Endometrial microvascular endothelial cells (primary cell): Measurements from ENCODE around the gene SLC6A11. TPM values are rescaled to one million over a fixed set of nuclear protein-coding genes. Genes with fewer than 3 reads are reported as not detected.

Experiments
- in situ Hi-C: cut with HindIII; loops from 2 replicates; pipeline ENCODE4 v1.10.0; 2017; ENCODE audit warnings: low sequenced_read_pairs, low pct_unique_long_range_greater_than_20kb; ENCODE audit errors: inconsistent ontology term
- total RNA-seq: library from RNA; depleted of rRNA; stranded (reverse); fragments of >200 nt; gene quantifications from one replicate; pipeline ENCODE4 v1.2.3, GENCODE V29; 2015; ENCODE audit errors: inconsistent ontology term

Gene SLC6A11
- total RNA-seq, 1 donor from 2014 or later: not detected

DNA sequence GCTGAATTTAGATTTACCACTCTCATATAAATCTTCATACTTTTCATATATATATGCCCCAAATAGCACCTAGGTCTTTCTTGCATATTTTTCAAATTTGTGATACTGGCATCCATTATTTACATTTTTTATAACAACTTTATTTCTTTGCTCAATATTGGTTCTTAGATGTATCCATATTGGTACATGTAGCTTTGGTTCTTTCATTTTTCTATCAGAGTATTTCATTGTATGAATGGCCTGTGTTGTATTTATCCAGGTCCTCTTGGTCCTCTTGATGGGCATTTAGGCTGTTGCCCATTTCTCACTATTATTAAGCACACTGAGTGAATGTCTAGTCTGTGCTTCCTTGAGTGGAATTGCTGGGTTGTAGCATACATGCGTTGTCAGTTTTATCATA lies 8.4 kb downstream of the SLC6A11 start:
- in situ Hi-C loops: no loop called here

DNA sequence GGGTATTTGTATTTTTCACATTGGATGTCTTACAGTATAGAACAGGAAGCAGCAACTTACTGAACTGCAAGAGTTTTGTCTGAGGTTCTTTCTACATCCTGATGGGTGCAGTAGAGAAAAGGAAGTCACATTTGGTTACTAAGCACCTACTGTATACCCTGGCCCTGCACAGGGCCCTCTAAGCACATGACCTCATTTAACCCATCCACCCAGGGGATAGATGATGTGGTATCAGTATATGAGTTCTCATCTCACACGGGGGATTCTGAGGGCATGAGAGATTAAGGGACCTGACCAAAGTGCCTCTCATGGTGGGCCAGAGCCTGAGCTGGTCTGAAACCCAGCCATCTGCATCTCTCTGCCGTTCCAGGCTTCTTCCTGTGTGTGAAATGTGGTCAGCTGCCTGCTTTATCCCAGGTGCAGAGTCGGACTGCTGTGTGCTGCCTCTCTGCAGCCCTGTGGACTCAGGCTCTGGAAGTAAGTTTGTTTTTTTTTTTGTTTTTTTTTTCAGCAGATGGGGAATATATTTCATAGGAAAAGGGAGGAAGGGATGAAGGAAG lies 17.9 kb downstream of the SLC6A11 start:
- in situ Hi-C loops: no loop called here

DNA sequence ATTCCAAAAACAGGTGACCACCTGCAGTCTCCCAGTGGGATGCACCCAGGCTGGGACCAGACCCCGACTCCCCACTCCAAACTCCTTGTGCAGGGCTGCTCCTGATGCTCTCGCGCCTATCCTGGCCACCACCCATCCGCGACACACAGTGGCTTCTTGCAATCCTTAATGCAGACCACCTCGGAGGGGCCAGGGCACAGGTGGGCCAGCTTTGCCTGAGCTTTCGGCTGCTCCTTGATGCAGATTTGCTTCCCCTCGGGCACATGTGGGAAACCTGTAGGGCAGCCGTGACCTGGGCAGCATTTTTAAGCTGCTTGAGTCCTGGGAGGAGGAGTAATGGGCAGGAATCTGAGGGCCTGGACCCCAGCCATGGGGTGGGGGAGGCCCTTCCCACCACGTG lies 18.9 kb downstream of the SLC6A11 start:
- in situ Hi-C loops: no loop called here

DNA sequence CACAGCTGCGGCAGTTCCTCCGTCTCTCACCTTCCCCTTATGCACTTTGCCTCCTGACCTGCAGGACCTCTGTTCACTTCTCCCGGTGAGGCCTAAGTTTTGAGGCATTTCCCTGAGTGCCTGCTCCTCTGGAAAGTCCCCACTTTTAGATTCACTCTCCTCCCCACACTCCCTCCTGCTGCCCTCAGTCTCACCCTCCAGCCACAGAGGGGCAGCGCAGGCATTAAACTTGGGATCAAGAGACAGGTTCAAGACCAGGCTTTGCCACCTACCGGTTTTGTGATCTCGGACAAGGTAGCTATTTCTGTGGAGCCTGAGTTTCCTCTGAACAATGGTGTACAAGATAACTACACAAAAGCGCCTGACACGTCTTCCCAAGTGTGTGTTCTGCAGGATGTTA lies 19.4 kb downstream of the SLC6A11 start:
- in situ Hi-C loops: no loop called here

DNA sequence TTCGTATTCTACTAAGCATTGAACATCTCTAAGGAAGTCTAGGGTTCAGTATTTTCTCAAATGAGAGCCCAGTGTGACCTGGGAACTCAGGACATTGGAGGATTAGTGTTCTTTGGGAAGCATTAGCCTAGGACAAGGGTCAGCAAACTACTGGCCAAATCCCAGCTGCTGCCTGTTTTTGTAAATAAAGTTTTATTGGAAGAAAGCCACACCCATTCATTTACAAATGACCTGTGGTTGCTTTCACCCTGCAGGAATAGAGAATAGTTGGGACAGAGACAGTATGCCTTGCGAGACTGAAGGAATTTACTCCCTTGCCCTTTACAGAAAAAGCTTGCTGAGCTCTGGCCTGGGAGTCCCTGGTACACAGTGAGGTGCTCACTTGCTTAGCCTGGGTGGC lies 20.6 kb downstream of the SLC6A11 start:
- in situ Hi-C loops: no loop called here

DNA sequence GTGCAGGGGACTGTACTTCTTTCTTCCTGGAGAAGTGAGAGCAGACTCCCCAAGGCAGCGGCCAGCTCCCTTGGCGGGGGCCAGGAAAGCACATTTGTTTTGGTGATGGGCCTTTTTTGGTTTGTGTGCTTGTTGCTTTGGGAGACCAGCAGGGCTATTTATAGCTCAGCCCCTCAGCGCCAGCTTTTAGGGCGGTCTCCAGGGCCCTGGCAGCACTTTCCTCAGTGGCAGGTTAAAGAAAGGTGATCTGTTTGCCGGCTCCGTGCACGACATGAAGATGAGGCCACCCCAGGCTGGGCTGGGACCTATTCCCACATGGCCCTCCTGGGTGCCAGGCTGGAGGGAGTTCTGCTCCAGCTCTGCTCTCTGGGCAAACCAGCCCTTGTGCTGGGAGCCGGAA lies 21.8 kb downstream of the SLC6A11 start:
- in situ Hi-C loops: no loop called here

DNA sequence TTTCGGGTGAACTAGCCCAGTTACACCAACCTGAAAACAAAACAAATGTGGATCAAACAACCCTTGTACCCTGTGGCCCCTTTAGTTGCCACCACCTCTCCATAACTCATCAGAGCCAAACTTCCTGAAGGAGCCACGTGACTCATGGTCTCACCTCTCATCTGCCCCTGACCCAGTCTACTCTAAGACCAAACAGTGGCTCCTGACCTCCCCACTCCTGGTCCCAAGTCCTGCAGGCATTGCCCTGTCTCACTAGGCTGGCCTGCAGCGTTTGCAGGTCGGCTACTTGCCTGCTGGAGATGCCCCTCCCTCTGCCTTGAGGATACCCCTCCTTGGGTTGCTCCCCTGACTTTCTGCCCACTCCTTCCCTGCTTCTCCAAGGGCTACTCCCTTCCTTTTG lies 23.1 kb downstream of the SLC6A11 start:
- in situ Hi-C loops: no loop called here

DNA sequence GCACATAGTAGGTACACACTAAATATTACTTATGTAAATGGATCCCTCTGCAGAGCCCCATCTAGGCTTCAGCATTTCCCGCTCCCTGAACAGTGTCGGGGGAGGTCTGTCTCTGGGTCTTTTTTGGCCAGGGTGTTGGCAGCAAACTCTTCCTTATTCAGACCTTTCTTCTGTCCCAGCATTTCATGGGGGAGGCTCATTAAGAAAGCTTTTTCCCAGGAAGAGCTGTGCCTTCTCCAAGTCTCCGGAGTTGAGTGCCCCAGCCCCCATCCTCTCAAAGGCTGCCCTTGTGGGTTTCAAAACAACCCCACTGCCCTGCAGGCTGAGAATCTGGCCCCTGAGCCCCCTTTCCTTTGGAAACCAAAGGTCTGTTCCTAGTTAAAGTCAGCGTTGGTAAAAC lies 25.1 kb downstream of the SLC6A11 start:
- in situ Hi-C loops: no loop called here

DNA sequence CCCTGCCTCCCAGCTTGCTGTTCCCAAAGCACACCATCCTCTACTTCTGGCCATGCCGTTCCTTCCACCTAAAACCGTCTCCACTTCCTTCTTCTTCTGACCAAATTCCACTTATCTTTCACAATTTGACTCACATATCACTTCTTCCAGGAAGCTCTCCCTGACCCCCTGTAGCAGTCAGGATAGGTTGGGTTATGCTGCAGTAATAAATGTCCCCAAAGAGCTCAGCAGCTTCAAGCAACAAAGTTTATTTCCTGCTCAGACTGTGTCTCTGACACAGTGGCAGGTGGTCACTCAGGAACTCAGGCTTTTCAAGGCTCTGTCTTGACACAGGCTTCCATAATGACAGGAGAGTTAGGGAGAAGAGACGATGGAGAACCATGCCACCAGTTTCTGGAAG lies 27.4 kb downstream of the SLC6A11 start:
- in situ Hi-C loops: no loop called here

DNA sequence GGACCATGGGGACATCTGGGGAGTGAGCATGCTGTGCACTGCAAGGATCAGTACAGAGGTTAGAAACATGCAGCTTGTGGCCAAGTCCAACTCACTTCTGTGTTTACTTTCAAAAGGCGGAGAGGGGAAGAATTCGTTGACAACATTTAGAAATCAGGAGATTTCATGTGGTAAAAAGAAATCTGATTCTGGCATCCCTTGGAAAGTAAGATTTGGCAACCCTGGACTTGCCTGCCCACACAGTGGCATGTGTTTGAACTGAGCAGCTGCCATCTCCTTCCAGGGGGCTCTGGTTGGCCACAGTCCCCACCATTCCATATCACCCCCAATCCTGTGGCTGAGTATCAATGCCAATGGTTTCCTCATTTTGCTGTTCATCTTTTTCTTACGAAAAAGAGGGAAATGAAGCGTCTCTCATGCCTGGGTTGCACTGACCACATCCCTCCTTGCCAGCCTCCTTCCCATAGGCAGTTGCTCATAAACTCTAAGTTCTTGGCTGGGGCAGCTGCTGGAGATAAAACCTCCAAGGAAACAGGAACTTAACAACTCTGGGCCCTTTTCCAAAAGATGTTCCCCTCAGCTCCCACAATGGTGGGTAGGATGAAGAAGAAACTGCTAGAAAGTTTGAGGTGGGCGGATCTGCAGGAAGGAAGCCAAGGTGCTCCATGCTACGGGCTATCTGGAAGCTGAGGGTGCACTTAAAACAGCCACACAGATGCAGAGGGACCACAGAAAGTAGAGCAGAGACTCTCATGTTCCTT lies 29.2 kb downstream of the SLC6A11 start:
- in situ Hi-C loops: no loop called here

DNA sequence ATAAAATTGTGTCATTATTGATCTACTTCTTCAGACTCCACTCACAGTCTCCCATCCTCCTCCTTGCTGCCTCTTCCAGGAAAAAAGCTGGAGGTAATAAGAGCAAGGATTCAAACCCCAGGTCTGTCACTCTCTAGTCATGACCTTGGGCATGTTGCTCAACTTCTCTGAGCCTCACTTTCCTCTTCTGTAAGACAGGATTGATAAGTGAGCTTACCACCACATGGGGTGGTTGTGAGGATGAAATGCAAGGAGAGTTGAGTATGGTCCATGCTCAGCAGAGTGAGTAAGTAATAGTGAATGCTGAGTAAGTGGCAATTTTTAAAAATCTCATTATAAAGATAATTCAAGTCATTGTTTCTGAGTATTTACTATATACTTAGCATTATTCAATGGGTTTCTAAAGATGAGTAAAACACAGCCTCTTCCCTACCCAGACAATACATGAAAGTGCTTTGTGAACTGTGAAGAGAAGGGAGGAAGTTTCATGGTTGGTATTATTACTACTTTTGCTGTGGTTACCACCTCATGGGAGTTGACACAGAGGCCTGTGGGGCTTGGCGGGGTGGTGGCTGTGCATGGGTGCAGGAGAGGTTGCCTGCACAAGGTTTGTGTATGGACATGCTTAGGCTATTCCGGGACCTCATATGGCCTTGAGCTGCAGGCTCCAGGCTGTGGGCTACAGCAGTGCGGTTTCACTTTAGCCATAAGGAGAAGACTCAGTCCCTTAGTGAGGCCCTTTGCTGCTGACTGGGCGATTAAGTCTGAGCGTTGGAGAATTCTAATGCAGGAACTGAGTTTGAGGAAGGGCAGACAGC lies 30.0 kb downstream of the SLC6A11 start:
- in situ Hi-C loops: no loop called here

DNA sequence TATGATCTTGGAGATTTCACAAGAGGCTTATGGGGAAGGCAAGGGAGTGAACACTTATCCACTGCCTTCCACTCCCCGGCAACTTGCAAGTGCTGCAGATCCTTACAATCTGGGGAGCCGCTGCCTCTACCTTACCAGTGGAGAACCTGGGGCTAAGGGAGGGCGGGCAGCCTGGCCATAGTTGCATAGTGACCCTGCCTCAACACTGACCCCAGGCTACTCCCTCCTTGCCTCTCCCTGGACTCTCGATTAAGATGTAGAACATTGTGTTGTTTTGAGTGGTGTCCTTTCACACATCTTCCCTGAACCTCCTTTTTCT lies 30.6 kb downstream of the SLC6A11 start:
- in situ Hi-C loops: no loop called here

DNA sequence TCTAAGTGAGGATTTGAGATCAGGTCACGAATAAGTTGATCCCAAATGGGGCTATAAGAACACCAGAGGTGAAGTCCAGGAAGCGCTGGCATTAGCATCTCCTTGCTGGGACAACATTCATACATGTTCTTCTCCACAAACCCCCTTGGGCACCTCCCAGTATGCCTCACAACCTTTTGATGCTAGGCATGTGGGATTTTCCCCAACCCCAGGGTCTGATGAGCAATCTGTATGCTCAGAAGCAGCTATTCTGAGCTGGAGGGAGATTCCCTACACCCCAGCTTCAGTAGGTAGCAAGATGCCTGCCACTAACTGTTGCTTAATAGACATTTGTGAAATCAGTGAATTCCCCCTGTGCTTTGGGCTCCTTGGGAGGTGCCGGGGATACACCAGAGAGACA lies 32.2 kb downstream of the SLC6A11 start:
- in situ Hi-C loops: no loop called here

DNA sequence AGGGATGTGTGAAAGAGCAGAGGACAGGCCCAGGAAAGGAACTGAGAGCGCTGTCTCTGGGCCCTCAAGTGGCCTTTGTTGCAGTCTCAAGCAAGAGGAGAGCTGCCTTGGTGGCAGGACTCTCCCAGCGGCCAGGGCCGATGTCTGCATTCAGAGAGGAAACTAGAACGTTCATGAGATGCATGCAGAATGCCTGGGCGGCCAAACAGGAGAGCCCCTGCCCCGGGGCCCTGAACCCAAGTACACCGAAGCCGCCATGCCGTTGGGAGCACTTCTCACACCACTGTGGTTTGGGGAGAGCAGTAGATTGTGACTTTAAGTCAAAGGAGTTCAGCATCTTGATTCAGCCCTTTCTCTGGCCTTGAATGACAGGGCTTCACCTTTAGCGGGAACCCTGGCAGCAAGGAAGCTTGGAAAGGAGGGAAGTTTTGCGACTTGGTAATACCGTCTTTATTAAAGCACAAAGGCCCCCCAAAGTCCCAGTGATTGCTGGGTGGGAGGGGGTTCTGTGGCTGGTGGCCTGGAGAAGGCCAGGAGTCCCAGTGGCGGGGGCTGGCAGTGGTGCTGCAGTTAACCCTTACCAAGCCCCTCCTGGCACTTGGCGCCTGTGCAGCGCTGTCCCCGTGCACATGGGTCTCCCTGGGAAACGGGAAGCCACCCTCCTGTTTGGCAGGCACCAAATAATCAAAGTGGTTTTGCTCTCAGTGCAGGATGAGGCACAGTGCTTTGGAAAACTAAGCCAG lies 36.2 kb downstream of the SLC6A11 start:
- in situ Hi-C loops: no loop called here

DNA sequence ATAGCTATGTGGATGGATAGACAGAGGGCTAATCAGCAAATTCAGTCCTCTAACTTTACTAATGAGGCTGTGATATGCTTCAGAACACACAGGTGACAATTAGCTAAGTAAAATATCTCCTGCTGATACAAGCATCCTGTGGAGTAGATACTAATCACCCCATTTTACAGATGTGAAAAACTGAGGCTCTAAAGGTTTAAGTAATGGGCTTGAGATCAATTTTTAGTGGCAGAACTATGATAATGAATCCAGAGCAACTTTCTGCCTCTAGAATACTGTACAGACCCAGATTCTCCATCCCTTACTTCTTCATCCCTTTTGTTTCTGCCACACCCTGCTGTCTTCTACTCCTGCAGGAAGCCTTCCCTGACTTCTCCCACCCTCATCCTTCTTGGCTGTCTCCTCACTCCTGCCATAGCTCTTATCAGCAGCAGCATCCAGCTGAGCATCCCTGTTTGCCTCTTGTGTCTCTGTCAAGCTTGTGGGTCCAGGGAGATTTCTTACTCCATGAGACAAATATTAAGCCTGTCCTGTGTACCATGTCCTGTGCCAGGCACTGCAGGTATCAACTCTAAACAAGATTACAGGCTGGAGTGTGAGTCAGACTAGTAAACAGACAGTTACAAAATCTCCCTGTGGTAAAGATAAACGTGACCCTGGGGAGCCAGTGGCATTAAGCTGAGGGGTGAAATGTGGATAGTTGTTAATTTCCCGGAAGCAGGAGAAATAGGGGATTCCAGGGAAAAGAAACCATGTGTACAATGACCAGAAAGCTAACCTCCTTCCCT lies 39.2 kb downstream of the SLC6A11 start:
- in situ Hi-C loops: no loop called here

DNA sequence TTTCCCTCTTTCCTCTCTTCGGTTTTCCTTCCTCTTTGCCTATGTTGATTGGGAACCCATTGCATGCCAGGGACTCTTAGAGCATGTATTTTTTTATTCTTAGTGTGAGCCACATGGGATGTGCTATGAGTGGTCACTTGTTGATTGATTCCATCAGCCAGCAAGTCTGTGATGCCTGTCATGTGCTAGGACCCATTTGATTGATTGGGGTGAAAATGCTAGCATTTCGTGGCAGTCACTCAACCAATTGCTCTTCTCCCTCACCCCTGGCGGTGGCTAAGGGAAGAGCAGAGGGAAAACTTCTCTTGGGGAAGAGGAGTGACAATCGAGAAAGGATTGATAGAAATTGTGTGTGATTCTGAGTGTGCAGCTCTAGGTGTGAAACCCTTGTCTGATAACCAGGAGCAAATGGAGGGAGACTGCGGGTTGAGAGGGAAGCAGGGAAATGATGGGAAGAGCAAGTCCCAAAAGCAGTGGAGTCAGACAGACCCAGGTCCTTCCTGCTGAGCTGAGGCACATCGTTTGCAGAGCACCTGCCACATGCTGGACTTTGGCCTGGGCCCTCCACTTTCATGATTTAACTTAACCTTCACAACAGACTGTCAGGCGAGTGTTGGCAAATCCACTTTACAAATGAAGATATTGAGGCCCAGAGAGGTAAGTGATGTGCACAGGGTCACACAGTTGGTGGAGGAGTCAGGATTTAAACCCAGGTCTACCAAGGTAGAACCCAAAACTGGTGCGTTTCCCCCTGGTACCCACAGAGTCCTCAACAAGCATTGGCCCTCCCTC lies 40.0 kb downstream of the SLC6A11 start:
- in situ Hi-C loops: no loop called here

DNA sequence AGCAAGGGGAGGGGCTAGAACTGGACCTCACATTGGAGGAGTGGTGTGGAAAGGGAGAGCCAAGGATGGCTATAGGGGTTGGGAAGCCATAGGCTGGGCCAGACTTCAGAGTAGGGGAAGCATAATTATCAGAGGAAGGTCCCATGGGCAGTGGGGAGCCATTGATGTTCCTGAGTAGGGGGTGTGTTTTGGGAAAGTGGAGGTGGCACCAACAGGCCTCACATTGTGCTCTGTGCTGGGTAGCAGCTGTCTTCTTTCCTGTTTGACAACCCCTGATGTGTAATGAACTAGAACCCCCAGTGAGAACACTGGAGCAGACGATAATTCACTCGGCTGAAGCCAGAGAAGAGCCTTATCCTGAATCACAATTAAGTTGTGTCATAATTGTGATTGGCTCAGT lies 41.2 kb downstream of the SLC6A11 start:
- in situ Hi-C loops: no loop called here

DNA sequence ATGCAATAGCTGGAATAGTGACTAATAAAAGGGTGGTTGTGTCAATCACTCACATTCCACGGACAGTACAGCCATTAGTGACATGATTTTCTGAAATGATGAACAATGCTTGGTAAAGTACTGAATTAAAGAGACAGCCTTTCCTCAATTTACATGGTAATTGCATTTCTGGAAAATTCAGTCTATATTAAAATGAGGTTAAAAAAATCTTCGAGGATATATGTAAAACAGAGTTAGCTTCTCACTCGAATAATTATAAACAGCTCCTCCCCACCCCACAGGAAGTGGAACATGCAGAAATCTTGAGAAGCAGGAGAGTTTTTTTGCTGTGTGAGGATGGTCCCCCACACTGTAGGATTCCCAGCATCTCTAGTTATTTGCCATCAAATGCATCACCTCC lies 42.1 kb downstream of the SLC6A11 start:
- in situ Hi-C loops: no loop called here
